Stimulated activated CD4-positive, alpha-beta T cell treated with anti-CD3 and anti-CD28 coated beads, Interleukin-12 subunit alpha, Interleukin-12 subunit beta, amount 100 ng/mL, for 48 hours (primary cell): Measurements from ENCODE around the gene RASAL2.
"Not testable (repeated sequence)": the region's sequence is repeated elsewhere in the genome, so short reads cannot be mapped to it uniquely, and the experiment has no call there.

Experiments
- DNase-seq, 3 donors: peaks; one replicate each; pipeline ENCODE4 v3.0.0-alpha.2; 2020; ENCODE audit warnings: low read depth in 2 of 3, low spot score in 1 of 3

Gene RASAL2

GRCh38 chr1:178151831-178152230 is 57.9 kb downstream of the RASAL2 start:
- no peak for DNase-seq

- DNase-seq = no peak
Observed at GRCh38 chr1:178155481-178156255, 61.8 kb downstream of the RASAL2 start.

GRCh38 chr1:178160736-178161475 is 67.0 kb downstream of the RASAL2 start:
- no peak for DNase-seq

- DNase-seq = no peak
Observed at GRCh38 chr1:178161516-178161915, 67.6 kb downstream of the RASAL2 start.

GRCh38 chr1:178165196-178165595 is 71.3 kb downstream of the RASAL2 start:
- no peak for DNase-seq

GRCh38 chr1:178166429-178167024 is 72.6 kb downstream of the RASAL2 start:
- DNase-seq = no peak

GRCh38 chr1:178168536-178168935 is 74.6 kb downstream of the RASAL2 start:
- DNase-seq = no peak

GRCh38 chr1:178169649-178170048 is 75.7 kb downstream of the RASAL2 start:
- no peak for DNase-seq

- DNase-seq = no peak
Observed at GRCh38 chr1:178172939-178173338, 79.0 kb downstream of the RASAL2 start.

- DNase-seq = no peak
Observed at GRCh38 chr1:178174539-178174938, 80.6 kb downstream of the RASAL2 start.

- no peak for DNase-seq
Observed at GRCh38 chr1:178180405-178180804, 86.5 kb downstream of the RASAL2 start.

- DNase-seq = no peak
Observed at GRCh38 chr1:178183796-178184195, 89.9 kb downstream of the RASAL2 start.

- no peak for DNase-seq
Observed at GRCh38 chr1:178188306-178188705, 94.4 kb downstream of the RASAL2 start.

- DNase-seq = no peak
Observed at GRCh38 chr1:178189814-178190213, 95.9 kb downstream of the RASAL2 start.

- no peak for DNase-seq
Observed at GRCh38 chr1:178190881-178191280, 97.0 kb downstream of the RASAL2 start.

GRCh38 chr1:178192686-178193085 is 98.8 kb downstream of the RASAL2 start:
- DNase-seq = no peak

GRCh38 chr1:178196631-178197030 is 102.7 kb downstream of the RASAL2 start:
- no peak for DNase-seq

- DNase-seq = not testable (repeated sequence)
Observed at GRCh38 chr1:178202095-178202494, 108.2 kb downstream of the RASAL2 start.

GRCh38 chr1:178202546-178202945 is 108.6 kb downstream of the RASAL2 start:
- not testable (repeated sequence) for DNase-seq

GRCh38 chr1:178208269-178208856 is 114.5 kb downstream of the RASAL2 start:
- not testable (repeated sequence) for DNase-seq

- no peak for DNase-seq
Observed at GRCh38 chr1:178209935-178210334, 116.0 kb downstream of the RASAL2 start.

GRCh38 chr1:178218550-178218949 is 124.6 kb downstream of the RASAL2 start:
- DNase-seq = no peak
